GM04504 (cell line): ENCODE measurements around the gene COG2.

Experiments
- DNase-seq: peaks from one replicate; pipeline ENCODE4 v3.0.0-alpha.2; 2012; ENCODE audit warnings: low read depth

The COG2 gene

DNA sequence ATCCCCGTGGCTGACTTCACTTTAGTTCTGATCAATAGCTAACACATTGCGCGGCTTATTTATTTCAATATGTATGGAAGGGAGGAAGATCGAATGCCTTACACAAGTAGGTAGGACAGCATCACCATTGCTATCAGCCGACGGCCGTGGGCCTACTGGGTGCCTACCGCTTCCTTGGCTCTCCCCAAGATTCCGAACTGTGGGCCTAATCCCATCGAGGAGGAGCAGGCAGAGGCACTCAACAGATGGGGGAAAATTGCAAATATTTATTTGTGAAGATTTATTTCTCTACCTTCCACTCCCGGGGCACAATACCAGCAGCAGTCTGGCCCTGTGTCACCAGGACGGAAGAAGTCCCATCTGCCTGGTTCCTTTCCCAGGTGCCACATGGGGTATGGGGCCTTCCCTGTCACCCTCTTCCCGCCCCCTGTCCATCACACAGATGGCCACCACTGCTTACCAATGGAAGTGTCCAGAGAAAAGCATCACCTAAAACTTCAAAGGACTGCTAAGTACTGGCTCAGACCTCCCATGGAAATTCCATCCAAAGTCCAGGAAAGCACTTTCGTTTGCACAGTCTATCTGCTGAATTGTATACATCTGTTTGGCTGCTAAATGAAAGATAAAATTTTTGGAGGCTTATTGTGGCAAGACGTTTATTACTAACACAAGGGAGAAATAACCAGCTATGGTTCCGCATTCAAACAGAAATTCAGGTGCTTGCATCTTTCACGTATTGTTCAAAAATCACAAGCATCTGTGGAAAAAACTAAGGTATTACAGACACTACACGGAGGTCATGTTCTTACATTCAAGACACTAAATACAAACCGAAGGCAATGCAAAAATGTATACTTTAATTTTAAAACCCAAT lies 59.9 kb downstream of the COG2 start:
- no peak for DNase-seq

DNA sequence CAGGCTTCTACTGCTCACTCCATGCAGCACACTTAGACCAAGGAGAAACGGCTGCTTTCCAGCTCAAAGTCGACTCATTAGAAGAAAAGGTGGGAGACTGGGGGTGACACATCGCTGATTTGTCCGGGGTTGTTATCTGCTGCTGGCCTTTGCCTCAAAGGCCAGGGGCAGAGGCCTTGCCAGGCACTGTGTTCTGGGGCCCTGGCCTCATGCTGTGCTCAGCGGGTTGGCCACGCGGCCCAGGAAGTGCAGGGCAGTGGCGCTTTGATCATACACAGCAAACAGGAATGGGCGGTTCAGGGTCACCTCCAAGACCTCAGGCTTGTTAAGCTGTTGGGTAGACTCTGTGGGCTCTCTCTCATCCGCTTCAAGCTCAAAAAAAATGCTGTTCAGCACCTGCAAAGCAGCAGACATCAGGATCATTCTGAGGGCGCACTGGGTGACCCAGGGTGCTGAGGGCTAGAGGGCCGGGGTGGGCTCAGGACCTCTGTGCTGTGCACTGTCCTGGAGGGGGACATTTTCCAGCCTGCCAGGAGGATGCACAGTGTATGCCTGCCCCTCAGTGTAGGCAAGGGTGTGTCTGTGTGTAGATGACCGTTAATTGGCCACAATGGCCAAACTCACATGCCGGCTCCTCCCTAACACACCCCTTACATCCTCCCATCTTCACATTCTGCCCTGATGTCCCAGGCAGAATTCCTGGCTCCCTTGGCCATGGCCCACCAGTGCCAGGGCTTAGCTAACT lies 60.8 kb downstream of the COG2 start:
- DNase-seq = no peak

DNA sequence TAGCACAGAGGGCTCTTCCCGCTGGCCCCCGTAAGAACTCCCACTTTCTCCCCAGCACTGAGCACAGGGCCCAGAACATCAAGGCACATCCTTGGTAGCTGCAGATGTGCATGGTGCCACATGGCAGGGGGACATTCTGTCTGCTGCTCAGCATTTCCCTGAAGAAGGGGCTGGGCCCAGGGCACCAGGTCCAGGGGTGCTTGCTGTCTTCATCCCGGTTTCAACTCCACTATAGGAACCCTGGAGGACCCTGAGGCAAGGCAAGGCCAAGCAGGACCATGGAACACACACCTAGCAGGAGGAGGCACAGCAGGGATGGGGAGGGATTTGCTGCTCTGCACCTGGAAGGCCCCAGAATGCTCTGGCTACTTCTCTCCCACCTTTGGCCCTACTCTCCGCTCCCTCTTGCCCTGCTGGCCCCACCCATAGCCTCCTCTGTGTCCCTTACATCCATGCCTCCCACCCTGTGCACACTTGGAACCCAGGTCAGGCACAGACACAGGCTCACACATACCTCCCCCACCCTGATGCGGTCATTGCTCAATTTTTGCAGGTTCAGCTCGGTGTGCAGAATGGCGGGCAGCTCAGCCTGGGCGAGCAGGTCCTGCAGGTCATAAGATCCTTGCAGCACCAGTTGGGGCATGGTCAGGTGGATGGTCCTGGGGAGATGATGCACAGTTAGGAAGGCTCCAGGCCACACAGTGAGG lies 61.6 kb downstream of the COG2 start:
- DNase-seq = no peak

DNA sequence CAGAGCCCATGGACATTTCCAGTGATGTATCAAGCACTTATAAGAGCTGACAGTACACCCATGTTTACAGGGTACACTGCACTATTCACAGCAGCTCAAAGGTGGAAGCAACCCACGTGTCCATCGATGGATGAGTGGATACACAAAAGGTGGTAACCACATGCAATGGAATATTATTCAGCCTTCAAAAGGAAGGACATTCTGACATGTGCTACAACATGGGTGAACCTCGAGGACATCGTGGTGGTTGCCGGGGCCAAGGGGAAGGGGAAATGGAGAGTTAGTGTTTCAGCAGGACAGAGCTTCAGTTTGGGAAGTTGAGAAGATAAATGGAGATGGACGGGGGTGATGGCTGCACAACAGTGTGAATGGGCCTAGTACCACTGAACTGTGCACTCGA lies 62.5 kb downstream of the COG2 start:
- no peak for DNase-seq

DNA sequence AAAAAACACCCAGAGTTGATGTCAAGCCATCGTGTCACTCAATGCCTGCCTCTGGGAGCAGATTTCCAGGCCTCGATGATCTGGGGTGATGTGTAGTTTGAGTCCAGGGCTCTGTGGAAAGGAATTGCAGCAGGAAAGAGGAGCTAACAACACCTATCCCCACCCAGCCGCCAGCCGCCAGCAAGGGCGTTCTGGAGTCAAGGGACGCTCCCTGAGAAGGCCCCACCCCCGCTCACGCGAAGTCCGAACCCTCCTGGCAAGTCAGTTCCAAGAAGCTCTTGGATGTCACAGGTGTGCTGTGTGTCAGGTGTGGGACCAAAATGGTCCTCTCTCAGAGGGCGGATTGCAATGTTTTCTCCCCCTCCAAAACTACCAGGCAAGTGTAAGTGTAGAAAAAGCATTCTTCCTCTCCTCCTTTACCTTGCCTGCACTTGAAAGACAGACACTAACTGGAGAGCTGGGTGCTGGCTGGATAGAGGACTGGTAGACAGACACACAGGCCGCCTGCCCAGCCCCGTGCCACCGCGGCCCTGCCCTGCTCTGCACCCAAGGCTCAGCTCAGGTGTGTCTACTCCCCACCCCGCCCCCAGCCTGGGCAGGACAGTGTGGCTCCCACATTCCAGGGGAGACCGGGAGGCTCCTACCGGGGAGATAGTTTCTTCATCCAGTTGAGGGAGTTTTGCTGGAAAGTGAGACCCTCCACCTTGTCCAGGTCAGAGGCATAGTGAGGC lies 63.2 kb downstream of the COG2 start:
- no peak for DNase-seq

DNA sequence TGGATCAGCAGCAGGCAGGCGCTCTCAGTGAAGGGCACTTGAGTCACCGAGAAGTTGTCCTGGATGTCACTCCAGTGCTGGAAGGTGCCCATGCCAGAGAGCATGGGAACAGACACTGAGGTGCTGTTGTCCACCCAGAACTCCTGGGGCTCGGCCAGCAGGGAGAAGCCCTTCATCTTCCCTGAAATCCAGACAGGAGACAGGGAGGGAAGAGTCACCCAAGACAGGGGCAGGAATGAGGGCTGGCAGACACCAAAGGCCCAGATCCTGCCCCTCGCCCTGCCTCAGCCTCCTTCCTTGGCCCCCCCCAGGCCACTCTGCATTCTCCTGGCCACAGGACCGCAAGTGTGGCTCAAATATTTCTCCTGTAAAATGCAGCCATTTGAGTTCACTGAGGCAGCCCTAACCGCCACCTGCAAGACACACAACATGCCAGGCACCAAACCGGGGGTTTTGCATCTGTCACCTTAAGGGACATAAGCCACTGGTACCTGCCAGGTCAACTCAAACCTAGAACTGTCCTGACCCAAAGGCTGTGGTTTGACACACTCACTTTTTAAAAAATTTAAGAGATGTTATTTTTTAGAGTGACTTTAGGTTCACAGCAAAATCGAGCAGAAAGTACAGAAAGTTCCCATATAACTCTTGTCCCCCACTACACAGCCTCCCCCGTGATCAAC lies 63.9 kb downstream of the COG2 start:
- no peak for DNase-seq

DNA sequence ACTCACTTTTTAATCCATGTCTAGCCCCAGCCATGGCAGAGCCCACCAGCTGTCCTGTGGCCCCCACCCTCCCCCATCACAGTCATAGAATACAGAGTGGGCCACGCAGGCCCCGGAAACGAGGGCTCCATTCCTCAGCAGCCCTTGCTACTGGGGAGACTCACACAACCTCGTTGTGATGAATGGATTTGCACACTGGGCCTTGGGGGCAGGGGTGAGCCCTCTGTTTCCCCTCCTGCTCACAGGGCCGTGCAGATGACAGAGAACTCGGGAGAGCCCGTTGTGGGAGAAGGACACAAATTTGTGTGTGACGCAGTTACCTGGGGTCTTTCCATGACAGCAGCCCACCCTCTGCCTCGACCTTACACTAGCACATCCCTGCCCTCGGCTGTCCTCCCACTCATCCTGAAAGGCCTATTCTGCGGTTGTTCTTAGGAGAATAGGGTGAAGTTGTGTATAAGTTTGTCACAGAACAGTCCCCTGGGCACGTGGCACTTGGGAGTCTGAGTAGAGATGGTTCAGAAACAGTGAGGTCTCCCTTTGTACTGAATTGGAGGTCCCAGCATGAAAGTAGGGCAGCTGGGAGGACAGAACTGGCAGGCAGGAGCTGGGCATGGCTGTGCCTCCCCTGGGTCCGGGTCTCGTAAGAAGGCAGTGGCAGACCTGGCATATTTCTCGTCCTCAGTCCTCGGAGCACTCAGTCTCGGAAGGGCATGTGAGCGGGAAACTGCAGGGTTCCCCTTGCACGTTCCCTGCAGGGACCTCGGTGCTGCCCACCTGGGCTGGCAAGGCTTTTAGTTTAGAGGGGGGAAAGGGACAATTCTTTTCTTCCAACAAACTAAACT lies 64.8 kb downstream of the COG2 start:
- no peak for DNase-seq

DNA sequence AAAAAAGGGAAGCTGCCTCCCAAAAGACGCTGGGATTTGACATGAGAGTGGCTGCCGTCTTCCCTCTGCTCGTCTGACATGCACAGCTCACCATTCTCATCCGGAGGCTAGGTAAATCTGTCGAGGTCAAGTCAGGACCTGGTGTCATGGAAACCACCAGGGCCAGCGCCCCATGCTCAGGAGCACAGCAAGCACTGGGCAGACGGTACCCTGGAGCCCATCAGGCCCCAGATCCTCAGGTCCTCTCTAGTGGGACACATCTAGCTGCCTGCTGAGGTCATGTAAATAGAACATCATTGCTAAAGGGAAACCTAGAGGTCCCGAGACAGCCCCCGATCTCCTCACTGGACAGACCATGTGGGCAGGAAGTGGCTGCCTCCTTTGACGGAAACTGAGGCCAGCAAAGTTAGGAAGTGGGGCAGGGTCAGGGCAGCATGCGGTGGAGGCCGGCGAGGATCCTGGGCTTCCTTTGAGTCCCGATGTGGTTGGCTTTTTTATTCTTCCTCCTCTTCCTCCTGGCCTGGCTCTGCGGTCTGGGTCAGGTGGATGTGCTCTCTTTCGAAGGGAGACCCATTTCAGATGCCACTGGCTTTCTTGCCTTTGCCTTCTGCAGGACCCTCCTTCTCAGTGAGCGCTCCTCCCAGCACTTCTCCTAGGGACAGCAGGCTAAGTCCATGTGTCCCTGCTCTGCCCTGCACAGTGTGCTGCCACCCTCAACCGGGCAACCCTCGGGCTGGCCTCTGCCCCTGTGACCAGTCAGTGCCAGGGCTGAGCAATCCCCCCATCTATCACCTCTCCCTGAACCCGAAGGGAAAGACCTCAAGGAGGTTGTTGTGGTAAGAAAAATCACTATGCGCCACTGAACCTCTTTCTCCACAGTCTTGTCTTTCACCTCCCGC lies 65.7 kb downstream of the COG2 start:
- no peak for DNase-seq

DNA sequence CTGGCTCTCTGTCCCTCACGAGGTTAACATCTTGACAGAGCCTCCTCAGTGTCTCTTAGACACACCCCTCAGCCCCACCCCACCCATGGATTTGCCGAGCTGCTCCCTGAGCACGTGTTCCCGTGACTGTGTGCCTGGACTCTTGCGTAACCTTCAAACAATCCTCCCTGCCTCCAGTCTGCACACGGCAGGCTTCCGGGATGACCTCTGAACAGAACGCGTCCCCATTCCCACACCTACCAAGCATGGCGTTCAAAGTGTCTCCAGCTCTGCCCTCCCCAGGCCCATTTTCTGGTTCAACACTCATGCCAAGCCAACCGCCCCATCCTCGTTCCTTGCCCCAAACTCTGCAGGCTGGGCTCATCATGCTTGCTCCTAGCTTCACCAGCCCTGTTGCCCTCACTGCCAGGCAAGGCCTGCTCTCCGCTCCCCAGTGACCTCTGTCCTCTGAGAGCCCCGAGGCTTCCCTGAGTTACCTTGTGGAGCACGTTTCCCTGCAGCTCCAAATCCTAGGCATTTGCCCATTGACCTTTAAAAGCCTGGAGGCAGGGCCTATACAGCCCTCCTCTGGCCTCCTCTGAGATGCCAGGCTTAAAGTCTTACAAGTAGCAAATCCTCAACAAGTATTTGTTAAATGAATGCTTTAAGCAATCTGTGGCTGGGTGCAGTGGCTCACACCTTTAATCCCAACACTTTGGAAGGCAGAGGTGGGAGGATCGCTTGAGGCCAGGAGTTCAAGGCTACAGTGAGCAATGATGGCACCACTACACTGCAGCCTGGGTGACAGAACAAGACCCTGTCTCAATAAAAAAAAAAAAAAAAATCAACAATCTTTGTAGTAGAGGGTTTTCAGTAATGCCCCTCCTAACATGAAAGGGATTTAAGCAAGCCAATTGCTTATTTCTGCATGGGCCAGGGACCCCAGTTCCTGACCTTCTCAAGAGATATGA lies 66.6 kb downstream of the COG2 start:
- no peak for DNase-seq

DNA sequence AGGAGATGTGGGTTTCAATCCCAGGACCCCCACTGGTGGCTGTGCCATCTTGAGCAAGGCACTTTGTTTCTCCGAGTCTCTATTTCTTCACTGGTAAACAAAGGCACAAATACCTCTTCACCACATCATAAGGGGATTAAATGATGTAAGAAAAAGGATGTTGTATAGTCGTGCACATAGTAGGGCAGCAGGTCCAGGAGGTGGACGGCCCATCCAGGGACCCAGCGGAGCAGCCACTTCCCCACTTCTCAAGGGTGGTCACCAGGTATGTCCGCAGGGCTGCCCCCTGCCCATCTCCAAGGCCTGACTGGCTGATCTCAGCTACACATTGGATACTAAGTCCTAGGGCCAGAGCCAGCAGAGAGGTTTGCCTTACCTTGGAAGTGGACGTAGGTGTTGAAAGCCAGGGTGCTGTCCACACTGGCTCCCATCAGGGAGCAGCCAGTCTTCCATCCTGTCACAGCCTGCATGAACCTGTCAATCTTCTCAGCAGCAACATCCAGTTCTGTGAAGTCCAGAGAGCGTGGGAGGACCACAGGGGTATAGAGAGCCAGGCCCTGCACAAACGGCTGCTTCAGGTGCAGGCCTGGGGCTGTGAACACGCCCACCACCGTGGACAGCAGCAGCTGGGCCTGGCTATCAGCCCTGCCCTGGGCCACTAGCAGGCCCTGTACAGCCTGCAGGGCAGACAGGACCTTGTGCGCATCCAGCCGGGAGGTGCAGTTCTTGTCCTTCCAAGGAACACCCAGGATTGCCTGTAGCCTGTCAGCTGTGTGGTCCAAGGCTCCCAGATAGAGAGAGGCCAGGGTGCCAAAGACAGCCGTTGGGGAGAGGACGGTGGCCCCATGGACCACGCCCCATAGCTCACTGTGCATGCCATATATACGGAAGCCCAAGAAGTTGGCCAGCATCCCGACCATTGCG lies 67.6 kb downstream of the COG2 start:
- no peak for DNase-seq

DNA sequence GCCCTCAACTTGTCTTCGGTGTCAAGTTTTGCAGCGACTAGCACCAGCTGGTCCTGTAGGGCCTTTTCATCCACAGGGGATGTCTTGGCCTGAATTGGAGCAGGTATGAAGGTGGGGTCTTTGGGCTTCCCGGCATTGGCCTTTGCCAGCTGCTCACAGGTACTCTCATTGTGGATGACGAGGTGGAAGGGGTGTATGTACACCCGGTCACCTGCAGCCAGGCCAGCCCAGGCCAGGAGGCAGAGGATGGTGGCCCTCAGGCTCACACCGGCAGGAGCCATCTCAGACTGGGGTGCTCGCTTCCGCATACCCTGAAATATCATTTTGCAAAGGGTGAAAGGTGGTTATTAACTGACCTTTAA lies 68.2 kb downstream of the COG2 start:
- no peak for DNase-seq

DNA sequence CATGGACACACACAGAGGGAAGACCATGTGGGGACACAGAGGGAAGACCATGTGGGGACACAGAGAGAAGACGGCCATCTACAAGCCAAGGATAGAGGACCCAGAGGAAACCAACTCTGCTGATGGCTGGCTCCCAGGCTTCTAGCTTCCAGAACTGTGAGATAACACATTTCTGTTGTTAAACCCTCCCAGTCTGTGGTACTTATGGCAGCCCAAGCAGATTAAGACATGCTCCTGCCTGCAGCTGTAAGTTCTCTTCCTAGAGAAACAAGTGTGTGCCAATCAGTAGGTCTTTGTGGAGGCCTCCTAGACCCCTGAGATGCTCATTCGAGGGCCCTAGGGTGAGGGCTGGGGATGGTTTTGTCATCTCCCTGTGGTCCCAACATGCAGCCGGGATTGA lies 69.0 kb downstream of the COG2 start:
- no peak for DNase-seq

DNA sequence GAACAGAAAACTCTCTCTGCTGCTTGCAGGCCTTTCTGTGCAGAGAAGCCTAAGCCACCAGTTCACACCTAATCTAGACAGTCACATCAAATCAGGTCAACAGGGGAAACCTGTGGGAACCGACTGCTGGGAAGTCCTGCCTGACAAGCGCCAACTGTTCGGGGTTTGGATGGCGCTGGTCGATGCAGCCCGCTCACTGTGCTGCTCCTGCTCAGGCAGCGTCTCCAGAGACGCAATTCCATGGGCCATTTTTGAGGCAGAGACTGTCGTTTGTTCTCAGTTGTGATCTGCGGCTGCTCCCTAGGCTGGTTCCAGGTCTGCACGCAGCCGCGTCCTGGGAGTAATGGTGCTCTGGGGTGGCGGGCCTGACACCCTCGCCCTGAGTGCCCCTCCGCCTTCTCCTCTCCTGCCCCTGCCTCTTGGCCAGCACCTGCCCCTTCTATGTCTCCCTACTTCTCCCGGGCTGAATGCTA lies 70.2 kb downstream of the COG2 start:
- no peak for DNase-seq

DNA sequence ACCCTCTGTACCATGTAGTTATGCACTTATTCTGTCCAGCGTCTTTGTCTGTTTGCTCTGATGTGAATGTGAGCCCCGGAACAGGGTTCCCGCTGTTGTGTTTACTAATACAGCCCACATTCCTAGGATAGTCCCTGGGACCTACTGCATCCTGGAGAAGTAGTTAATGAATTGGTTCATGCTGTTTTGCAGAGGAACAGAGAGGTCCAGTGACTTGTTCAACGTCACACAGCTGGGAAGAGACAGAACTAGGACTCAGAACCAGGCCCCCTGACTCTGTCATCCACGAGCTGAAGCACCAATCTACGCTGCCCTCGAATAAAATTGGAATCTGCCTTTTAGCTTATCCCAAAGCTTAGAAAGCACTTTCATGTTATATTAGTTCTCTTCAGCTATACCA lies 70.9 kb downstream of the COG2 start:
- DNase-seq = no peak

DNA sequence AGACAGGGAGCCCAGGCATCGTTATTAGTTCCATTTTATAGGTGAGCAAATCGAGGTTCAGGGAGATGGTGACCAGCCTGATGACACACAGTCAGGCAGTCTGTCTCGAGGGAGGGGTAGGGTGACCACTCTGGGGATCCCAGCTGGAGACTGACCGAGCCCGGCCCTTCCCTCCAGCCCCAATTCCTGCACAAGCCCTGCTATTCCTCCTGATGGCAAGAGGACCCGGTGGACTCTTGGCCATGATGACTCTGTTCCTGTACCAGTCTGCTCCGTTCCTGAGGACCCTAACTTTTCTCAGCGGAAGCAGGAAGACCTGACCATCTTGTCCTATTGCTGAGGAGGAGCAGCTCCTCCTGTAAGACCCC lies 71.2 kb downstream of the COG2 start:
- no peak for DNase-seq

DNA sequence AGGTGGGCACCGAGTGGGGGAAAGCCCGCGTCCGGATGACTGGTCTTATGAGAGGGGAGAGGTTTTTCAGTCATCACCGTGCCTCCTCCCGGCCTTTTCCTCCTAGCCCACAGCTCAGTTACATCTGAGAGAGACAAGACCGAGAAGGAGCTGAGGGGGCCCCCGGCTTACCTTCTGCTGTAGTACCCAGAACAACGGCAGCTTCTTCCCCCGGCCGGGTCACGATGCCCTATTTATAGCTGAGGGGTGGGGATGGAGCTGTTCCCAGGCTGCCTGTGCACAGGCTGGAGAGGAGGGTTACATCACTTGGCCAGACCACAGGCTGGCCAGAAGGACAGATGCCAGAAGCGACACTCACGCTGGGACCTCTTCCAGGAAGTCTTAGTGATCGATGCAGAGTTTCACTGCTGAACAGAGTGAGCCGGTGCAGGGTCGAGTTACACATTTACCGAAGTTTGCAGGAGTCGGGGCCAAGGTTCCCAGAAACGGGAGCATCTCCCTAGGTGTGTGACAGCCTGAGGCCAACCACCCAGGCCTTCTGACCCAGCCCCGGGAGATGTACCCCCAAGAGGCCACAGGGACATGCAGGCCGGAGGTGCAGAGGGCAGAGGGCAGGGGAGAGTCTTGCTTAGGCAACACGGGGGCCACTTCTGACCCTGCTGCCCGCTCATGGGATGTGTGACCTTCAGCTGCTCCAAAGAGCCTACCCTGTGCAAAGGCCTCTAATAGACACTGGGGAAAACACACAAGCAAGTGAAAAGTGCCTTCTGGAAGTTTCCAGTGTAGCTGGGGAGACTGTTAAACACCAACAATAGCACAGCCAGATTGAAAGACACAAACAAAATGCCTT lies 71.9 kb downstream of the COG2 start, which contains the start of gene AGT:
Gene AGT, minus strand, starts transcription at position 208 of the 850 bp plus-strand sequence. CDS start 3,299 bp downstream, outside the sequence.
- DNase-seq = peak; percentile 80
